Medulla oblongata (tissue), 1 donor: Measurements from ENCODE around the gene SKA1.
"Not testable (repeated sequence)": the region's sequence is repeated elsewhere in the genome, so short reads cannot be mapped to it uniquely, and the experiment has no call there.

Experiments used
- DNase-seq: peaks from one replicate; pipeline ENCODE4 v3.0.0-alpha.2; 2015; ENCODE audit errors: extremely low spot score

Gene SKA1

DNA sequence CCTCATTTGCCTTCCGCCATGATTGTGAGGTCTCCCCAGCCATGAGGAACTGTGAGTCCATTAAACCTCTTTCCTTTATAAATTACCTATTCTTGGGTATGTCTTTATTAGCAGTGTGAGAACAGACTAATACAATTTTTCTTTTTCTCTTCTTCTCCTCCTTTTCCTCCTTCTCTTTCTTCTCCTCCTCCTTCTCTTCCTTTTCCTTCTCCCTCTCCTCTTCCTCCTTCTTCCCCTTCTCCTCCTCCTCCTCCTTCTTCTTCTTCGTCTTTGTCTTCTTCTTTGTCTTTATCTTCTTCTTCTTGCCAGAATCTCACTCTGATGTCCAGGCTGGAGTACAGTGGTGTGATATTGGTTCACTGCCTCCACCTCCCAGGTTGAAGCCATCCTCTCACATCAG lies 20.2 kb downstream of the SKA1 start:
- no peak for DNase-seq

GRCh38 chr18:50396005-50396660 lies 21.3 kb downstream of the SKA1 start:
- DNase-seq, result no peak

GRCh38 chr18:50397023-50397422 lies 22.2 kb downstream of the SKA1 start:
- no peak for DNase-seq

DNA sequence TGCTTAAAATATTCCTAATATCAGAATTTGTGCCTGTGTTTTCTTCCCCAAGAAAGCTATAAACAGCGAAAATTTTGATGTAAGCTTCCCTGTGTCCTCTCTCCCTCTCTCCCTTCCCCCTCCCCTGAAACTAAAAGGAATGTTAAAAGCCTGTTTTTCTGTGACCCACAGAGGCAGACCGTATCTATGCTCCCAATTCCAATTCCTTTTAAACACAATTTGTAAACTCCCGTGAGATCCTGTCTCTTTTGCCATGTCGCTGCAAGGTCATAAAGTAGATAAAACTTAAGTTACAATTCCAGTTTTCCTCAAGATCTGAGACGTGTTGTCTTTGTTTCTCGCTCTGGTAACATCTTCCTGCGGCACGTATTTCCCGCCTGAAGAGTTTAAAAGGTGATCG lies 23.3 kb downstream of the SKA1 start:
- DNase-seq, result no peak

- DNase-seq, result no peak
Measured at GRCh38 chr18:50398947-50399346, 24.1 kb downstream of the SKA1 start.

DNA sequence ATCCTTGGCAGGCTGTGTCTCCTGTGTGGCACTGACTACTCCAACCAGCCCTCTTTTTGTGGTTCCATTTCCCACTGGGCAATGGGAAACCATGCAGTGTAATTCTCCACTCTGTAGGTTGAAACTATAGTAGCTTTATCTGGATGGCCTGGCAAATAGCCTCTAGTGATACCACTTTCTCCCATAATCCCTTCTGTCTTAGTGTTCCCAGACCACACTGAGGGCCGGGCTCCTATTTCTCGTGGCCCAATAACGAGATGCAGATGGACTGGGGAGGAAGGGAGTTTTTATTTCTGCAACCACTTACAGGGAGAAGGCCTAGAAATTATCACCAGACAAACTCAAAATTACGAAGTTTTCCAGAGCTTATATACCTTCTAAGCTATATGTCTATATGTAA lies 24.7 kb downstream of the SKA1 start:
- DNase-seq, result no peak

DNA sequence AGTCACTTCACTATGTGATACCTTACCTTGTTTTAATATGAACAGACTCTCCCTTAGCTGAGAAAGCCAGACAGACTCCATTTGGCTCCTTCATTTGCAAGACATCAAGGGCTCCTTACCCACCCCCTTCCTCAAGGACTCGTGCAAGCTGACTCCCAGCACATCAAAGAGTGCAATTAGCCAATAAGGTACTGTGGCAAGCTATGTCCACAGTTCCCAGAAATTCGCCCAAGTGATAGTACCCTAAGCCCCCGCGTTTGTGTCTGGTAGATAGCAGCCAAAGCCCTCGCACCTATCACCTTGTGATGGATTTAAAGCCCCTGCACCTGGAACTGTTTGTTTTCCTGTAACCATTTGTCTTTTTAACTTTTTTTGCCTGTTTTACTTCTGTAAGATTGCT lies 25.6 kb downstream of the SKA1 start:
- not testable (repeated sequence) for DNase-seq

DNA sequence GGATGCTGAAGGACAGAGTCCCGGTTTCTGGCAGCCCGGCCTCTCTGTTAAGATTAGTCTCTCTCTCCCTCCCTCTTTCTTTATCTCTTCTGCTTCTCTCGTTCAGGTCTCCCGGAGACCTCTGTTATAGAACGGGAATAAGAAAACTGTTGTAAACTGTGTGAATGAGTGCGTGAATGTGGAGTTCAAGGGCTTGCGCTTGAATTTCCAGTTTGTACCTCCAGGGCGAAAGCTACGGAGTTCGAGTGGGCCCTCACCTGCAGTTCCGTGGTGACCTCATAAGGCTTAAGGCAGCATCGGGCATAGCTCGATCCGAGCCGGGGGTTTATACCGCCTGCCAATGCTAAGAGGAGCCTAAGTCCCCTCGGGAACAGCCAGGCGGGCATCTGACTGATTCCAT lies 26.4 kb downstream of the SKA1 start:
- no peak for DNase-seq

GRCh38 chr18:50401888-50402287 lies 27.0 kb downstream of the SKA1 start:
- DNase-seq, result no peak

DNA sequence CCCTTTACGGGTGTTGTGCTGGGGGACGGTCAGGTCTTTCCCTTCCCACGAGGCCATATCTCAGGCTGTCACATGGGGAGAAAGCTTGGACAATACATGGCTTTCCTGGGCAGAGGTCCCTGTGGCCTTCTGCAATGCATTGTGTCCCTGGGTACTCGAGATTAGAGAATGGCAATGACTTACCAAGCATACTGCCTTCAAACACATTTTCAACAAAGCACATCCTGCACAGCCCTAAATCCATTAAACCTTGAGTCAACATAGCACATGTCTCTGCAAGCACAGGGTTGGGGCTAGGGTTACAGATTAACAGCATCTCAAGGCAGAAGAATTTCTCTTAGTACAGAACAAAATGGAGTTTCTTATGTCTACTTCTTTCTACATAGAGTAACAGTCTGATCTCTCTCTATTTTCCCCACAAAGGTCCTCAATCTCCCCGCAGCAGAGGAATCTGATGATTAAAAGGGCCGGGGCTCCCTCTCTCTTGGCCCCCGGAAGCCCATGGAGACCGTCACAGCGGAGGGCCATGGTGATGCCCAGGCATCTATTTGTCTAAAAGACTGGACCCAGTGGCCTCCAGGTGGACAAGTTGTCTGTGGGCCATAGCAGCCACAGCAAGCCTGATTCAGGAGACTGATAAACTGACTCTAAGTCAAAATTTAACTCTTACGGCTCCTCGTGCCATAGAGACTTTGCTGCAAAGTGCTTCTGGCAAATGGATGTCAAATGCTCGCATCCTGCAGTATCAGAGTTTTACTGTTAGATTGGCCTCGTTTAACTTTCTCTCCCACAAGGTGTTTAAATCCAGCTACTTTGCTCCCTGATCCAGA lies 30.1 kb downstream of the SKA1 start:
- DNase-seq, result not testable (repeated sequence)

GRCh38 chr18:50405582-50406271 lies 30.9 kb downstream of the SKA1 start:
- no peak for DNase-seq

- no peak for DNase-seq
Measured at GRCh38 chr18:50409236-50409635, 34.4 kb downstream of the SKA1 start.

DNA sequence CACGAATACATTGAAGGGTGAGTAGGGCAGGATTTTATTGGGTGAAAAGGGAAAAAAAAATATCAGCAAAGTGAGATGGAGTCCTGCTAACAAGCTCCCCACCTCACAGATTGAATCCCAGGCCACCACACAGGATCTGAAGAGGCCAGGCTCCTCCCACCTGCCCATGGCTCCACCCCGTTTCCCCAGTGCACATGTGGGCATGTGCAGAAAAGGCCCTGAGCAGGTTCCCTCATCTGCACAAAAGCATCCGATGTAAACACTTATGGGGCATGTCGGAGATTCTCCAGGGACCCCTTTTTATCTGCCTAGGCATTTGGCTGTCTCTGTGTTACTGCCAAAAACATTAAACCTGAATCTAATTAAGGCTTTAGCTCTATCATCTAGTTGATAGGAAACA lies 35.2 kb downstream of the SKA1 start:
- DNase-seq, result no peak

DNA sequence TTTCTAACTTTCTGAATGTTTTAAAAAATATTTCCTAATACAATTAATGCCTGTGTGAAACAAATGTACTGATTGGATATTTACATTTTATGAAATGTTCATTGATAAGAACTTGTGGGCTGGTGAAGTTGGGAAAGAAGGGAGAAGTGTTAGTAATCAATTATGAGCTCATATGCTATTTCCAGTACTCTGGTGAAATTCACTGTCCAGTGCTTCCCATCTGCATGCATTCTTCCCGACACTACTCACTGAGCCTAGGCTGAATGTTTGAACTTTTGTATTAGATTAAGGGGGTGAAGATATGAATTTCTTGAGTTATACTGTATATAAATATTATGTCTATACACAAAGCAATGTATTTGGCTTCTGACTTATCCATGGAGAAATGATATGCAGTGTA lies 36.0 kb downstream of the SKA1 start:
- no peak for DNase-seq

DNA sequence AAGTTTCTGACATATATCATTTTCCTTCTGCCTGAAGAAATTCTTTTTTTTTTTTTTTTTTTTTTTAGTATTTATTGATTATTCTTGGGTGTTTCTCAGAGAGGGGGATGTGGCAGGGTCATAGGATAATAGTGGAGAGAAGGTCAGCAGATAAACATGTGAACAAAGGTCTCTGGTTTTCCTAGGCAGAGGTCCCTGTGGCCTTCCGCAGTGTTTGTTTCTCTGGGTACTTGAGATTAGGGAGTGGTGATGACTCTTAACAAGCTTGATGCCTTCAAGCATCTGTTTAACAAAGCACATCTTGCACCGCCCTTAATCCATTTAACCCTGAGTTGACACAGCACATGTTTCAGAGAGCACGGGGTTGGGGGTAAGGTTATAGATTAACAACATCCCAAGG lies 42.0 kb downstream of the SKA1 start:
- not testable (repeated sequence) for DNase-seq

DNA sequence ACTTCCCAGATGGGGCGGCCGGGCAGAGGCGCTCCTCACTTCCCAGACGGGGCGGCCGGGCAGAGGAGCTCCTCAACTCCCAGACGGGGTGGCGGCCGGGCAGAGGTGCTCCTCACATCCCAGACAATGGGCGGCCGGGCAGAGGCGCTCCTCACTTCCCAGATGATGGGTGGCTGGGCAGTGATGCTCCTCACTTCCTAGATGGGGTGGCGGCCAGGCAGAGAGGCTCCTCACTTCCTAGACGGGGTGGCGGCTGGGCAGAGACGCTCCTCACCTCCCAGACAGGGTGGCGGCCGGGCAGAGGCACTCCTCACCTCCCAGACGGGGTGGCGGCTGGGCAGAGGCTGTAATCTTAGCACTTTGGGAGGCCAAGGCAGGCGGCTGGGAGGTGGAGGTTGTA lies 42.9 kb downstream of the SKA1 start:
- DNase-seq, result not testable (repeated sequence)

DNA sequence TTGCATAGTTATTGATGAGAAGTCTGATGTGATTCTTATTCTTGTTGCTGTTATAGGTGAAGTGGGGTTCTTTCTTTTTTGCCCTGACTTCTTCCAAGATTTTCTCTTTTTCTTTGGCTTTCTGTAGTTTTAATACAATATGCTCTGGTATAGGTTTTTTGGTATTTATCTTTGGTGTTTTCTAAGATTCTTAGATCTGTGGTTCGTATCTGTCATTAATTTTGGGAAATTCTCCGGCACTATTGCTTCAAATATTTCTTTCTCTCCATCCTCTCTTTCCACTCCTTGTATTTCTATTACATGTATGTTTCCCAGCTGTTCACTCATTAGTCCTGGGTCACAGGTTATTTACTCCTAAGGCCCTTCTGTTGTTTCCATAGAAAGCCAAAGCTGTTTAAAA lies 43.8 kb downstream of the SKA1 start:
- DNase-seq, result no peak

DNA sequence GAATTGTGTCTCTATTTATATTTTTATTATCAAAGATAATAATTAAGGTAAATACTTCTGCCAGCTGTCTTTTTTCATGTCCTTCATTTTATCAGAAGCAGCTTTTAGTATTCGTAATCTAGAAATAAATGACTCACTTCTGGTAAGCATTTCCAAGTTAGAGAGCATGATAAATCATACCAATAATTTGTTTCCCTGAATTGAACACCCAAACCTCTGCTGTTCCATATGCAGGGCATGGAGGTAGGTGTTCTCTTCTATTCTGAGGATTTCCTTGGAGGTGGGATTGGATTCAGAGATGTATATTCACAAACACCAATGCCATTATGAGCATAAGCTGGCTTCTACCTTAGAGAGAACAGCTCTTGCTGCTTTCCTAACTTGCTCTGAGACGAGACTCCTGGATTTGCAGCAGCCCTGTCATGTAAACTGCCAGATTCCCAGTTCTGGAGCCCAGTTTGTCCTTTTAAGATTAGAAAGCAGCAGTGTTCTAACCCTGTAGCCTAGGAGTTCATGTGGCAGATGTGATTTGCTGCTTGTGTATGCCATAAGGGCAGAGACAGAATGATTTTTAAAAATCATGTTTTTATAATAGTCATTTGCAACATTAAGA lies 47.5 kb downstream of the SKA1 start:
- DNase-seq, result no peak

- no peak for DNase-seq
Measured at GRCh38 chr18:50424877-50425690, 50.2 kb downstream of the SKA1 start.

DNA sequence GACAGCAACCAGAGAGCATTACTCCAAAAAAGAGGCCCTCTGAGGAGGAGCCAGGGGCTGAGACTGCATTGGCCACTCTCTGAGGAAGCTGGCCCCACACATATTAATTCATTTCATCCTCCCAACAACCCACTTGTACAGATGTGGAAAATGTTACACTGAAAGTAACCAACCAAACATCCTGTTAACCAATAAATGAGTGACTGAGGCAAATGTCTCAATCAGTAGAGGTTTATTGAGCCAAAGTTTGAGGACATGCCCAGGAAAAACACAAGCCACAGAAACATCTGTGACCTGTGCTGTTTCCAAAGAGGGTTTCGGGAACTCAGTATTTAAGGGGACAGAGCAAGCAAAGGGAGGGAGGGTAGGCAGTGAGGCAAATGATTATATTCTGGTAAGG lies 53.0 kb downstream of the SKA1 start:
- no peak for DNase-seq

DNA sequence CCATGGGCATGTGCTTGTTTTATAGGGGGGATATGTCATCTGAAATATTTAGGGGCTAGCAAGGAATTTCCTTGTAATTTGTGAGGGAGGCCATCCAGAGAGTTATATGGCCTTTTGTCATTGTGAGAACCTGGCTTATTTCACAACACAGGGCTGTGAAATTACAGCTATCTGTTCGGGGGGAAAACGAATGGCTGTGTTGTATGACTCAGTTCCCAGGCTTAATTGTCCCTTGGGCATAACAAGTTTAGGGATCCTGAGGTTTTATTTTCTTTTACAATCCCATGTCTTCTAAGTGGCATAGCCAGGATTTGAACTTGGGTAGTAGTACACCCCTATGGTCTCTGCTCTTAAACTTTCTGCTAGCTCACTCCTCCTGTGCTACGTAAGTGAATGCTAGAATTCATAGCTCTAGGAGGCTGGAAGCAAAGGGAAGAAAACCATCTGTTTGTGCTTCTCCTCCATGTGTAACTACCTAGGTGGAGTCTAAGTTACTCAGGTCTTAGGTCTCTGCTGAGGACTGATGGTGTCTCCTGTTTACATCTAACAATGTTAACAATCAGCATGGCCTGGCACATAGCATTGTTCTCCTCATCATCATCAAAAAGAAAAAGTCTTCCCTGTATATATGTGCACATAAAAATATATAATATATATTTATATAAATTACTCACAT lies 53.8 kb downstream of the SKA1 start:
- no peak for DNase-seq
